HEK293T (cell line): ENCODE results near the gene KIF1C.

Experiments
- CTCF ChIA-PET: fragments of 350-600 bp; formaldehyde crosslinking; extraction: SDS; loops from one replicate; lab custom pipeline; 2021; ENCODE audit warnings: antibody characterized with exemption, inconsistent platforms; lab: Yijun Ruan, JAX
- POLR2A ChIA-PET: fragments of 350-600 bp; formaldehyde crosslinking; extraction: SDS; loops from one replicate; lab custom pipeline; 2020; ENCODE audit warnings: antibody characterized with exemption, inconsistent platforms; lab: Yijun Ruan, JAX
- DNase-seq: peaks from one replicate; pipeline ENCODE4 v3.0.0; 2012; ENCODE audit warnings: mixed read lengths; ENCODE audit errors: extremely low spot score
- ARNT ChIP-seq: fragments of 450-650 bp; IDR thresholded peaks from 2 replicates; pipeline ENCODE4 v1.6.1; 2017; ENCODE audit warnings: mild to moderate bottlenecking
- BHLHE40 ChIP-seq: fragments of 450-650 bp; IDR thresholded peaks from 2 replicates; pipeline ENCODE4 v1.6.1; 2016; ENCODE audit warnings: mild to moderate bottlenecking, moderate library complexity, borderline replicate concordance
- CTBP1 ChIP-seq: fragments of 450-650 bp; IDR thresholded peaks from 2 replicates; pipeline ENCODE4 v1.6.1; 2016; ENCODE audit warnings: borderline replicate concordance
- ELF4 ChIP-seq: fragments of 450-650 bp; IDR thresholded peaks from 2 replicates; pipeline ENCODE4 v1.6.1; 2017; ENCODE audit warnings: antibody characterized with exemption
- FOXA1 ChIP-seq: fragments of 450-650 bp; IDR thresholded peaks from 2 replicates; pipeline ENCODE4 v1.6.1; 2016; ENCODE audit warnings: mild to moderate bottlenecking
- FOXK2 ChIP-seq: fragments of 450-650 bp; IDR thresholded peaks from 2 replicates; pipeline ENCODE4 v1.6.1; 2016; ENCODE audit warnings: mild to moderate bottlenecking
- FOXM1 ChIP-seq: fragments of 450-650 bp; IDR thresholded peaks from 2 replicates; pipeline ENCODE4 v1.6.1; 2017; ENCODE audit warnings: mild to moderate bottlenecking, borderline replicate concordance
- HDGF ChIP-seq: fragments of 450-650 bp; IDR thresholded peaks from 2 replicates; pipeline ENCODE4 v1.6.1; 2017; ENCODE audit warnings: antibody characterized with exemption, borderline replicate concordance
- L3MBTL2 ChIP-seq: fragments of 450-650 bp; conservative IDR thresholded peaks from 2 replicates; pipeline ENCODE4 v1.6.1; 2016; ENCODE audit warnings: mild to moderate bottlenecking
- LEF1 ChIP-seq: fragments of 450-650 bp; IDR thresholded peaks from 2 replicates; pipeline ENCODE4 v1.6.1; 2017; ENCODE audit warnings: mild to moderate bottlenecking, borderline replicate concordance
- NFRKB ChIP-seq: fragments of 450-650 bp; IDR thresholded peaks from 2 replicates; pipeline ENCODE4 v1.6.1; 2016; ENCODE audit warnings: mild to moderate bottlenecking, moderate library complexity
- SP1 ChIP-seq: fragments of 450-650 bp; IDR thresholded peaks from 2 replicates; pipeline ENCODE4 v1.6.1; 2017
- SUZ12 ChIP-seq: fragments of 450-650 bp; IDR thresholded peaks from 2 replicates; pipeline ENCODE4 v1.6.1; 2016; ENCODE audit warnings: mild to moderate bottlenecking
- TARDBP ChIP-seq: fragments of 450-650 bp; IDR thresholded peaks from 2 replicates; pipeline ENCODE4 v1.6.1; 2016
- ZNF384 ChIP-seq: fragments of 450-650 bp; IDR thresholded peaks from 2 replicates; pipeline ENCODE4 v1.6.1; 2016
- TF ChIP-seq, protein P1 (sequence below): fragments of 450-650 bp; IDR thresholded peaks from 2 replicates; pipeline ENCODE4 v1.6.1; 2016

The KIF1C gene

DNA sequence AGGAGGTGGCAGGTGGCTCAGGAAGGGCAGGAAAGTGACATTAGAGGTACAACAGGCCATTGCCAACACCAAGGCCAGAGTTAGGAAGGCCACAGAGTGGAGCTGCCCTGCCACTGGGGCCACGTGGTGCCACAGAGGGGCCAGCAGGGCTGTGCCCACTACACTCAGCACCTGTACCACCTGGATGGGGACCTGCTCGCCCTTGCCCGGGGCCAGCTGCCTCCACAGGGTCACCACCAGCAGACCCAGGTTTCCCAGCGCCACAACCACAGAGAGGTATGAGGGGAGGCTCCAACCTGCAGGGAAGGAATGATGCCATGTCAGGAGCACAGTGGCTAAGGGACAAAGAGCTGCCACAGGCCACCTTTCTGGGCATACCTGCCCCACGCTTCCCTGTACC is 36.3 kb downstream of the KIF1C start:
- ChIA-PET POLR2A (interaction anchor here (0.6 kb wide), 1 partner anchor 15 kb away, joined by 3 read pairs; no protein-coding TSS in a partner anchor), CTCF (no interaction called here)
- DNase-seq, result no peak
- no peak for TF ChIP-seq FOXA1
- no peak for TF ChIP-seq SUZ12
- no peak for TF ChIP-seq LEF1
- no peak for TF ChIP-seq HDGF
- TF ChIP-seq FOXK2, result no peak
- no peak for TF ChIP-seq SP1
- no peak for TF ChIP-seq ARNT
- TF ChIP-seq ELF4, result no peak
- no peak for TF ChIP-seq NFRKB
- no peak for TF ChIP-seq L3MBTL2
- TF ChIP-seq, protein P1, sequence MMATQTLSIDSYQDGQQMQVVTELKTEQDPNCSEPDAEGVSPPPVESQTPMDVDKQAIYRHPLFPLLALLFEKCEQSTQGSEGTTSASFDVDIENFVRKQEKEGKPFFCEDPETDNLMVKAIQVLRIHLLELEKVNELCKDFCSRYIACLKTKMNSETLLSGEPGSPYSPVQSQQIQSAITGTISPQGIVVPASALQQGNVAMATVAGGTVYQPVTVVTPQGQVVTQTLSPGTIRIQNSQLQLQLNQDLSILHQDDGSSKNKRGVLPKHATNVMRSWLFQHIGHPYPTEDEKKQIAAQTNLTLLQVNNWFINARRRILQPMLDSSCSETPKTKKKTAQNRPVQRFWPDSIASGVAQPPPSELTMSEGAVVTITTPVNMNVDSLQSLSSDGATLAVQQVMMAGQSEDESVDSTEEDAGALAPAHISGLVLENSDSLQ, result no peak
- TF ChIP-seq ZNF384, result no peak
- TF ChIP-seq TARDBP, result no peak
- TF ChIP-seq CTBP1, result no peak
- TF ChIP-seq BHLHE40, result no peak
- no peak for TF ChIP-seq FOXM1

DNA sequence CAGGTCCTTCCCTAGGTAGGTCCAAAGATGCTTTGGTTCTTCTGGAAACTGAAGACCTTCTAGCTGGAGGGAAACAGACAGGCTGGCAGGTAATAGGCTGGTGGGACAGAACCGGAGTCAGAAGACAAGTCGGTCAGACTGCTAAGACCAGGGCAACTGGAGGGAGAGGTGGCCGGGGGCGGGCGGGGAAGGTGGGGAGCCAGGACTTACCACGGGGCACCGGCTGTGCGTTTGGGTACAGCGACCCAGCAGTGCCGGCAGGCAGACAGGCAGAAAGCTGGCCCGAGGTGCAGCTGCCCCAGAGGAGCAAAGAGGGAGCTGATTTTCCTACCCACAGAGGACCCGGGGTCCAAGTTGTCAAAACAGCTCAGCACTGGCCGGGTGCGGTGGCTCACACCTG is 36.9 kb downstream of the KIF1C start:
- ChIA-PET POLR2A (interaction anchor here (0.6 to 0.9 kb wide), 2 partner anchors 16 to 48 kb away, joined by 3 read pairs; no protein-coding TSS in a partner anchor), CTCF (no interaction called here)
- no peak for DNase-seq
- TF ChIP-seq BHLHE40, result no peak

DNA sequence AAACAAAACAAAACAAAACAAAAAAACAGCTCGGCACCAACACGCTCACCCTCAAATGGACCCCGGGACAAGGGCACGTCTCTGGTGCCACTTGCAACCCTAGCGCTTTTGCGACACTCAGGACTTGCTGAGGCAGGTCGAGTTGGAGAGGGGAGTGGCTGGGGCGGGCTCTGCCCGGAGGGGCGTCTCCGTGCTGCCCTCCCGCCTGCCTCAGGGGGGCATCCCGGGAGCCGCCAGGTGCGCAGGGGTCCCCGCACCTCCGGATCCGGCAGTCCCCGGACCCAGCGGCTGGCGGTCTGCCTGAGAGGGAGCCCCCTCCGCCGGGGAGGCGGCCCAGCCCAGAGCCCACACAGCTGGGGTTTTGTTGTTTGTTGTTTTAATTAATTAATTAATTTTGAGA is 37.6 kb downstream of the KIF1C start, which contains the start of gene SLC52A1:
Gene SLC52A1 (minus strand): TSS at position 112 of the 400 bp plus-strand sequence. CDS start 820 bp downstream, outside the sequence.
- ChIA-PET POLR2A (interaction anchor here (0.9 kb wide), 1 partner anchor 49 kb away, joined by 3 read pairs; no protein-coding TSS in a partner anchor), CTCF (no interaction called here)
- DNase-seq, result no peak
- TF ChIP-seq, protein P1, result no peak
- no peak for TF ChIP-seq BHLHE40
- TF ChIP-seq TARDBP, result no peak
- TF ChIP-seq NFRKB, result no peak
- TF ChIP-seq FOXK2, result no peak
- no peak for TF ChIP-seq FOXM1
- TF ChIP-seq L3MBTL2, result no peak
- TF ChIP-seq CTBP1, result no peak
- TF ChIP-seq ARNT, result no peak
- no peak for TF ChIP-seq SUZ12
- TF ChIP-seq ELF4, result no peak
- TF ChIP-seq SP1, result no peak
- no peak for TF ChIP-seq FOXA1
- TF ChIP-seq HDGF, result no peak
- TF ChIP-seq ZNF384, result no peak
- TF ChIP-seq LEF1, result no peak

DNA sequence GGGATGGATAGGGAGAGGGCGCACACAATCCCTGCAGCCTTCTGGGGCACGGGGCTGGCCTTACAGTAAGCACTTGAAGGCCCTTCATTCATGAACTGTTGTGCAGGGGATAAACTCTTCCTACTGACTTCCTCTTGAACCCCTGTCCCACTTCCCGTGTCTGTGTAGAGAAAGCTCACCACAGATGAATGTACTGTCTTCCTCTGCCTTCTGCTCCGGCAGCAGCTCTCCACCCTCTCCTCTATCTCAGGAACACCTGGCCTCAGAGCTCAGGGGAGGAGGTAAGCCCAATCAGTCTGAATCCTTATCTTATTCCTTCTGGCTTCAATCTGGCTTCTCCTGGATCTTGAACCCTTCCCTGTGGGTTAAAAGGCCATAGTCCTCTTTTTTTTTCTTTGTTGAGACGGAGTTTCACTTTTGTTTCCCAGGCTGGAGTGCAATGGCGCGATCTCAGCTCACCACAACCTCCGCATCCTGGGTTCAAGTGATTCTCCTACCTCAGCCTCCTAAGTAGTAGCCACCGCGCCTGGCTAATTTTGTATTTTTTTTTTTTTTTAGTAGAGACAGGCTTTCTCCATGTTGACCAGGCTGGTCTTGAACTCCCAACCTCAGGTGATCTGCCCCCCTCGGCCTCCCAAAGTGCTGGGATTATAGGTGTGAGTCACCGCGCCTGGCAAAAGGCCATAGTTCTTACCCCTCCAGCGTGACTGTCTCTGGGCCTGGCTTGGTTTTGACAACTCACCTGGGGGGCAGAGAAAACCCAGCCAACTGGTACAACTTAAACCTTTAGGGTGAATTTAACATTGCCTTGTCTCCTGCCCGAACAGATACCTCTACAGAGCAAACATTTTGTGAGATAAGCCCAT is 44.6 kb downstream of the KIF1C start:
- DNase-seq, result no peak
- no peak for TF ChIP-seq LEF1
- no peak for TF ChIP-seq ZNF384
- TF ChIP-seq TARDBP, result no peak
- TF ChIP-seq HDGF, result no peak
- TF ChIP-seq CTBP1, result no peak
- no peak for TF ChIP-seq FOXA1
- TF ChIP-seq, protein P1, result no peak
- no peak for TF ChIP-seq ARNT
- TF ChIP-seq ELF4, result no peak
- TF ChIP-seq FOXM1, result no peak
- no peak for TF ChIP-seq SUZ12
- no peak for TF ChIP-seq FOXK2
- ChIA-PET CTCF (no interaction called here), POLR2A (no interaction called here)

DNA sequence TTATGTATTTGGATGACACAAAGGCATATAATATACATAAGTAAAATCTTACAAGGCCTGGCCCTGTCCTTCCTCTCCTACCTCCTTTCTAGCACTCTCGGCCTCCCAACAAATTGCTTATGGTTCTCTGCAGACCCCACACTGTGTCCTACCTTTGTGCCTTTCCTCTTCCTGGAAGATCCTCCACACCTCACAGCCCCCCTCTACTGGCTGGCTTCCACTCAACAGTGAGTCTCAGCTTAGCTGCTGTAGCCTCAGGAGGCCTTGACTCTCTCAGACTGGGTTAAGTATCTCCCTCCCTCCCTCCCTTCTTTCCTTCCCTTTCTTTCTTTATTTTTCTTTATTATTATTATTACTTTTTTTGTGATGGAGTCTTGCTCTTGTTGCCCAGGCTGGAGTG is 45.8 kb downstream of the KIF1C start:
- CTCF ChIA-PET, result no interaction called here
- POLR2A ChIA-PET, result no interaction called here
- no peak for TF ChIP-seq L3MBTL2
- no peak for TF ChIP-seq FOXK2
- TF ChIP-seq SP1, result no peak
- TF ChIP-seq, protein P1, result no peak
- DNase-seq, result no peak

DNA sequence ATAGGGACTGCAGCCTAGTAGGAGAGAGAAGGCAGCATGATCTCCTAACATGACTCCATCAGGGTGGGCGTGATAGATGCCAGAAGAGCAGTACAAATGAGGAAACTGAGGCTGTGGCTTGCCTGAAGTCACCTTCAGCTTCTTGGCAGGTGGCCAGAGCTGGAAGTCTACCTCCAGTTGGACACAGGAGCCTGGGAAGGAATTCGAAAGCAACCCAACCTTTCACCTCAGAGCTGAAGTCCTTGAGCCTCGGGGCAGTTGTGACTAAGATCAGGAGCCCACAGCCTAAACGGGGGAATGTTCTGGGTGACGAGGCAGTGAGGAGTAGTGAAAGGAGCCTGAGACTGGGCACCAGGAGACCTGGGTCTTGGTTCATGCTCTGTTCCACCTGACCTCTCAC is 46.9 kb downstream of the KIF1C start:
- DNase-seq, result no peak
- CTCF ChIA-PET, result no interaction called here
- POLR2A ChIA-PET, result no interaction called here
- TF ChIP-seq, protein P1, result no peak
- TF ChIP-seq ZNF384 (no peak), TARDBP (no peak), ARNT (no peak), FOXA1 (no peak), ELF4 (no peak), FOXK2 (no peak), SUZ12 (no peak), HDGF (no peak), CTBP1 (no peak), LEF1 (no peak), FOXM1 (no peak), NFRKB (no peak), BHLHE40 (no peak), L3MBTL2 (no peak), SP1 (no peak)
